ENCODE results near the gene RMDN2. TPM values are rescaled to one million over a fixed set of nuclear protein-coding genes. Genes with fewer than 3 reads are reported as not detected.

The RMDN2 gene
- total RNA-seq, 1 donor from 2014 or later, result 5.1 TPM

DNA sequence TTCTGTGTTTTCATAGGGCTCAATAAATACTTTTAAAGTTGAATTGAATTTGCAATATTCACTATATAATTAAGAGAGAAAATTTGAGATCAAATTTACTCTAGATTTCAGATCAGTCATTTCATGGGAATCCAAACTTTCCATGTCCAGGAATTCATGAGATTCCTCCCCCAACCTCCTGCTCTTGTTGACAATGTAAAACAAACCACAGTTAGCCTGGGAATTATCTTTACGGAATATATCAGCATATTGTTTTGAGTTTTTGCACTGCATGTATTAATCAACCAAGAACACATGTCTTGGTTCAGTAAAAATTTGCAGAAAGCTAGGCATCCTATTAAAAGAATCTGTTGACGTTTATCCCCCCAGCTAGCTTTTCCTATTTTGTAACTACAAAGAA is 108.6 kb downstream of the RMDN2 start:
- no peaks in the 10 kb centered on the region for H3K9me3 Mint-ChIP-seq (ENCODE audit: unreplicated experiment)
- TF ChIP-seq CTCF (IDR thresholded peaks at IDR 0.05; ENCODE audit: insufficient read depth, low read depth, low read length) (no peak), EZH2 (IDR thresholded peaks at IDR 0.05; ENCODE audit: insufficient read depth, low read length) (no peak)
- H3K9me3 ChIP-seq (ENCODE audit: insufficient read depth, low read depth, low read length), result no peaks in the 10 kb centered on the region
- H3K27me3 Mint-ChIP-seq (ENCODE audit: low read depth, unreplicated experiment), result peaks cover 14% of the 10 kb centered on the region
- no peak overlapping the region for H3K4me3 ChIP-seq (ENCODE audit: insufficient read depth, low read depth, low read length)
- H3K9ac ChIP-seq (ENCODE audit: low read length), result no peak overlapping the region
- H3K4me3 Mint-ChIP-seq (ENCODE audit: unreplicated experiment), result no peak overlapping the region
- no peak overlapping the region for H3K27ac ChIP-seq (ENCODE audit: low read depth, low read length)
- H3K4me1 ChIP-seq (ENCODE audit: insufficient read depth, low read length), result peaks cover 11% of the 10 kb centered on the region
- H3K4me2 ChIP-seq (ENCODE audit: low read length), result no peak overlapping the region
- H3K4me1 Mint-ChIP-seq (ENCODE audit: low read depth, unreplicated experiment), result peaks cover 9% of the 10 kb centered on the region
- H3K79me2 ChIP-seq (ENCODE audit: insufficient read depth, low read length), result no peaks in the 10 kb centered on the region
- DNase-seq (ENCODE audit: low read depth) (no peak), FAIRE-seq (no peak)
- no peaks in the 10 kb centered on the region for H3K36me3 ChIP-seq (ENCODE audit: insufficient read depth, low read length)
- no peaks in the 10 kb centered on the region for H4K20me1 ChIP-seq (ENCODE audit: insufficient read depth, low read length)
- peaks cover 17% of the 10 kb centered on the region for H3K27me3 ChIP-seq (ENCODE audit: insufficient read depth, low read length)
- H3K36me3 Mint-ChIP-seq (ENCODE audit: low read depth, unreplicated experiment), result no peaks in the 10 kb centered on the region
- no peak overlapping the region for H3K27ac Mint-ChIP-seq (ENCODE audit: unreplicated experiment)
- H2AFZ ChIP-seq (ENCODE audit: low read depth, low read length), result no peak overlapping the region

DNA sequence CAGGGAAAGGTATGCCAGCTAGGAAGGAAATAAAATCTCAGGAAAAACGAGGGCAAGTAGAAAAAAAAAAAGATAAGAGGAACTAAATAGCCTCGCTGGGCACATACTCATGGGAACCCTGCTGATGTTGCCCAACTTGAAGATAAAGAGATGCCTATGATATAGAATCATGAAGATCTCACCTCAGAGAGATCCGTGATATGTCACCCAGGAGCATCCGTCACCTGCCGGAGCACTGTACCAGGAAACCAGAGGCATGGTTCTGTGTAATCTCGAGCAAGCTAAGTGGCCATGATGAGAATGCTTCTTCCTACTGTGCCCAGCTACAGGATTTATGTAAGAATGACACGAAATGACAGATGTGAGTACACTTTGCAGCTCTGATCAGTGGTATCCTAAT is 110.9 kb downstream of the RMDN2 start:
- Mint-ChIP-seq H3K36me3 (ENCODE audit: low read depth, unreplicated experiment) (no peaks in the 10 kb centered on the region), H3K27me3 (ENCODE audit: low read depth, unreplicated experiment) (peaks cover 14% of the 10 kb centered on the region), H3K9me3 (ENCODE audit: unreplicated experiment) (no peaks in the 10 kb centered on the region), H3K27ac (ENCODE audit: unreplicated experiment) (no peak overlapping the region), H3K4me1 (ENCODE audit: low read depth, unreplicated experiment) (peaks cover 9% of the 10 kb centered on the region), H3K4me3 (ENCODE audit: unreplicated experiment) (no peak overlapping the region)
- Histone ChIP-seq H3K4me3 (ENCODE audit: insufficient read depth, low read depth, low read length) (no peak overlapping the region), H3K4me2 (ENCODE audit: low read length) (no peak overlapping the region), H3K9ac (ENCODE audit: low read length) (no peak overlapping the region), H3K4me1 (ENCODE audit: insufficient read depth, low read length) (peaks cover 11% of the 10 kb centered on the region), H3K27ac (ENCODE audit: low read depth, low read length) (no peak overlapping the region), H3K79me2 (ENCODE audit: insufficient read depth, low read length) (no peaks in the 10 kb centered on the region), H3K9me3 (ENCODE audit: insufficient read depth, low read depth, low read length) (no peaks in the 10 kb centered on the region), H4K20me1 (ENCODE audit: insufficient read depth, low read length) (no peaks in the 10 kb centered on the region), H2AFZ (ENCODE audit: low read depth, low read length) (no peak overlapping the region), H3K27me3 (ENCODE audit: insufficient read depth, low read length) (peaks cover 17% of the 10 kb centered on the region), H3K36me3 (ENCODE audit: insufficient read depth, low read length) (no peaks in the 10 kb centered on the region)
- TF ChIP-seq EZH2 (IDR thresholded peaks at IDR 0.05; ENCODE audit: insufficient read depth, low read length), result no peak
- TF ChIP-seq CTCF (IDR thresholded peaks at IDR 0.05; ENCODE audit: insufficient read depth, low read depth, low read length), result no peak
- no peak for DNase-seq (ENCODE audit: low read depth)
- FAIRE-seq, result no peak

- Histone ChIP-seq H3K4me1 (ENCODE audit: insufficient read depth, low read length) (peaks cover 11% of the 10 kb centered on the region), H3K79me2 (ENCODE audit: insufficient read depth, low read length) (no peaks in the 10 kb centered on the region), H3K9me3 (ENCODE audit: insufficient read depth, low read depth, low read length) (no peaks in the 10 kb centered on the region), H3K36me3 (ENCODE audit: insufficient read depth, low read length) (no peaks in the 10 kb centered on the region), H3K27me3 (ENCODE audit: insufficient read depth, low read length) (peaks cover 17% of the 10 kb centered on the region), H4K20me1 (ENCODE audit: insufficient read depth, low read length) (no peaks in the 10 kb centered on the region), H3K4me3 (ENCODE audit: insufficient read depth, low read depth, low read length) (no peak overlapping the region), H3K27ac (ENCODE audit: low read depth, low read length) (no peak overlapping the region), H3K4me2 (ENCODE audit: low read length) (peak overlapping the region; percentile 90), H2AFZ (ENCODE audit: low read depth, low read length) (peak overlapping the region; percentile 84), H3K9ac (ENCODE audit: low read length) (no peak overlapping the region)
- no peaks in the 10 kb centered on the region for H3K9me3 Mint-ChIP-seq (ENCODE audit: unreplicated experiment)
- H3K27me3 Mint-ChIP-seq (ENCODE audit: low read depth, unreplicated experiment), result peaks cover 11% of the 10 kb centered on the region
- H3K36me3 Mint-ChIP-seq (ENCODE audit: low read depth, unreplicated experiment), result no peaks in the 10 kb centered on the region
- FAIRE-seq (no peak), DNase-seq (ENCODE audit: low read depth) (no peak)
- no peak overlapping the region for H3K4me3 Mint-ChIP-seq (ENCODE audit: unreplicated experiment)
- H3K4me1 Mint-ChIP-seq (ENCODE audit: low read depth, unreplicated experiment), result peaks cover 9% of the 10 kb centered on the region
- no peak overlapping the region for H3K27ac Mint-ChIP-seq (ENCODE audit: unreplicated experiment)
- no peak for TF ChIP-seq EZH2 (IDR thresholded peaks at IDR 0.05; ENCODE audit: insufficient read depth, low read length)
- no peak for TF ChIP-seq CTCF (IDR thresholded peaks at IDR 0.05; ENCODE audit: insufficient read depth, low read depth, low read length)
Observed at GRCh38 chr2:38037325-38037724, 112.2 kb downstream of the RMDN2 start.

Data from astrocyte (in vitro differentiated cells and primary cell).